Measurements from ENCODE around the gene ATG4D.
"Not testable (repeated sequence)": the region's sequence is repeated elsewhere in the genome, so short reads cannot be mapped to it uniquely, and the experiment has no call there.

ATG4D gene

DNA sequence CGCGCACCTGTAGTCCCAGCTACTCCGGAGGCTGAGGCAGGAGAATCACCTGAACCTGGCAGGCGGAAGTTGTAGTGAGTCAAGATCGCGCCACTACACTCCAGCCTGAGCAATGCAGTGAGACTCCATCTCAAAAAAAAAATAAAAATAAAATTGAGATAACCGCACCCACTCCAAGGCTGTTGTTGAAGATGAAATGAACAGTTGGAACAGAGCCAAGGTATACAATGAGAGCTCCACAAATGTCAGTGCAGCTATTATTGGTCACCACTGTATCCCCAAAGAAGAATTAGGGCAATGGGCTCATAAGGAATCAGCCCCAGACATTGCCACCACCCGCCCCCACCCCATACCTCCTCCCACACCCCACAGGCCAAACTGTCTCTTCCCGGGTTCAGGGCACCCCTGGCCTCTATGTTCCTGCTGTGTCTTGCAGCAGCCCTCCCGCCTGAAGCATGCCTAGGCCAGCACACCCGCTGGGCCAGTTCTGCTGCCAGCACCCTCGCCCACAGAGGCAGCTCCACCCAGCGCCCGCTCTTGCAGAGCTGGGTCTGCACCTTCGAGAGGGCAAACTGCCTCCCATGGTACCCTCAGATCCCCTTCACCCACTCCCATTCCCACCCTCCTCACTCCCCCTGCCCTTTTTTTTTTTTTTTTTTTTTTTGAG lies 22.9 kb upstream of the ATG4D start:
- 89 to 99% methylated on average over 8 to 9 of the region's 15 CpGs for WGBS, 2 experiments (ENCODE audit: insufficient coverage in 2 of 2)
- Histone ChIP-seq H3K4me3 (ENCODE audit: extremely low read depth, insufficient read depth, low read length, poor library complexity, severe bottlenecking) (no peak overlapping the region), H3K36me3 (ENCODE audit: control insufficient read depth, insufficient read depth, low read length) (no peaks in the 10 kb centered on the region), H3K27ac (ENCODE audit: low read depth, low read length, severe bottlenecking) (no peak overlapping the region), H3K4me1 (ENCODE audit: control insufficient read depth, insufficient read depth, low read length, poor library complexity, severe bottlenecking) (peaks cover 7% of the 10 kb centered on the region), H3K9me3 (ENCODE audit: control insufficient read depth, low read length) (no peaks in the 10 kb centered on the region)

DNA sequence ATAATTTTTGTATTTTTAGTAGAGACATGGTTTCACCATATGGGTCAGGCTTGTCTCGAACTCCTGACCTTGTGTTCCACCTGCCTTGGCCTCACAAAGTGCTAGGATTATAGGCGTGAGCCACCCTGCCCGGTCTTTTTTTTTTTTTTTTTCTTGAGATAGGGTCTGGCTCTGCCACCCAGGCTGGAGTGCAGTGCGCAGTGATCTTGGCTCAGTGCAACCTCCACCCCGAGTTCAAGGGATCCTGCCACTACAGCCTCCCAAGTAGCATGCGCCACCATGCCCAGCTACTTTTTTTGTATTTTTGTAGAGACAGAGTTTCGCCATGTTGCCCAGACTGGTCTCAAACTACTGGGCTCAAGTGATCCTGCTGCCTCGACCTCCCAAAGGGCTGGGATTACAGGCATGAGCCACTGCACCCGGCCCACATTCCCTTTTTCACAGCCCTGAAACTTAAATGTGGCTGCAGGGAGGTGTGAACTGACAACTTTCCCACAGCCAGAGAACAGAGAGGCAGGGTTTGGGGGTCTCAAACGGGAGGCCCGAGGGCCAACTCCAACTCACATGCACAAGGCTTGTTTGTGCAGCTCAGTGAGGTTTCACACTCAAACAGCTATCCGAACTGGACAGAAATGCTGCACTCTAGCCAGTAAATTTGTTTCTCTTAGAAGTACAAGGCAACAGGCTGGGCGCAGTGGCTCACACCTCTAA lies 22.1 kb upstream of the ATG4D start:
- 87 to 89% methylated on average over 10 to 11 of the region's 13 CpGs for WGBS, 2 experiments (ENCODE audit: insufficient coverage in 2 of 2)
- Histone ChIP-seq H3K9me3 (ENCODE audit: control insufficient read depth, low read length) (no peaks in the 10 kb centered on the region), H3K4me3 (ENCODE audit: extremely low read depth, insufficient read depth, low read length, poor library complexity, severe bottlenecking) (no peak overlapping the region), H3K4me1 (ENCODE audit: control insufficient read depth, insufficient read depth, low read length, poor library complexity, severe bottlenecking) (peaks cover 5% of the 10 kb centered on the region), H3K36me3 (ENCODE audit: control insufficient read depth, insufficient read depth, low read length) (no peaks in the 10 kb centered on the region), H3K27ac (ENCODE audit: low read depth, low read length, severe bottlenecking) (no peak overlapping the region)

DNA sequence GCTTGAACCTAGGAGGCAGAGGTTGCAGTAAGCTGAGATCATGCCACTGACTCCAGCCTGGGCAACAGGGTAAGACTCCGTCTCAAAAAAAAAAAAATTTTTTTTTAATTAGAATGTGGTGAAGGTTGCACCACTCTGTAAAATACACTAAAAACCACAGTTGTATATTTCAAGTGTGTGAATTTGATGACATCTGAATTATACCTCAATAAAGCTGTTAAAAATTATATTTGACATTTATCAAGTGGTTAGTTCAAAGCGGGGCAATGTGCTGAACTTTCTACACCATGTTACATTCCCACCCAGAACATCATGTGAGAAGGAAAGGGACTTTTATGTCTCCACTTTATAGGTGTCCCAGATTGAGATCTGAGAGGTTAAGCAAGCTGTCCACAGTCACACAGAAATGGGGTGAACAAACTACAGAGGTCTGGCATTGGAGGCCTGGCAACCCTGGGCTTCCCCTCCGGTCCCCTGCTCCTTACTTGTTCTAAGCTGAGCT lies 20.5 kb upstream of the ATG4D start:
- Histone ChIP-seq H3K36me3 (ENCODE audit: control insufficient read depth, insufficient read depth, low read length) (no peaks in the 10 kb centered on the region), H3K27ac (ENCODE audit: low read depth, low read length, severe bottlenecking) (no peak overlapping the region), H3K4me3 (ENCODE audit: extremely low read depth, insufficient read depth, low read length, poor library complexity, severe bottlenecking) (no peak overlapping the region), H3K9me3 (ENCODE audit: control insufficient read depth, low read length) (no peaks in the 10 kb centered on the region), H3K4me1 (ENCODE audit: control insufficient read depth, insufficient read depth, low read length, poor library complexity, severe bottlenecking) (no peaks in the 10 kb centered on the region)
- 71 to 93% methylated on average over 1 of the region's 3 CpGs for WGBS, 2 experiments (ENCODE audit: insufficient coverage in 2 of 2)

DNA sequence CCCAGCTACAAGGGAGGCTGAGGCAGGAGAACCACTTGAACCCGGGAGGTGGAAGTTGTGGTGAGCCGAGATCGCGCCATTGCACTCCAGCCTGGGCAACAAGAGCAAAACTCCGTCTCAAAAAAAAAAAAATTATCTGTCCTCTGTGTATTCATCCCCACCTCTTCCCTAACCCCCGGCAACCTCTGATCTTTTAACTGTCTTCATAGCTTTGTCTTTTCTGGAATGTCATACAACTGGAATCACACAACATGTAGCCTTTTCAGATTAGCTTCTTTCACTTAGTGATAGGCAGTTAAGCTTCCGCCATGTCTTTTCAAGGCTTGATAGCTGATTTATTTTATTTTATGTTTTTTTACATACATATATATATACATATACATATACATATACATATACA lies 18.1 kb upstream of the ATG4D start:
- no peaks in the 10 kb centered on the region for H3K9me3 ChIP-seq (ENCODE audit: control insufficient read depth, low read length)
- H3K36me3 ChIP-seq (ENCODE audit: control insufficient read depth, insufficient read depth, low read length) = no peaks in the 10 kb centered on the region
- no peak overlapping the region for H3K27ac ChIP-seq (ENCODE audit: low read depth, low read length, severe bottlenecking)
- no peaks in the 10 kb centered on the region for H3K4me1 ChIP-seq (ENCODE audit: control insufficient read depth, insufficient read depth, low read length, poor library complexity, severe bottlenecking)
- H3K4me3 ChIP-seq (ENCODE audit: extremely low read depth, insufficient read depth, low read length, poor library complexity, severe bottlenecking) = no peak overlapping the region
- WGBS, 2 experiments (ENCODE audit: insufficient coverage in 2 of 2) = 91 to 96% methylated on average over 6 of the region's 7 CpGs

DNA sequence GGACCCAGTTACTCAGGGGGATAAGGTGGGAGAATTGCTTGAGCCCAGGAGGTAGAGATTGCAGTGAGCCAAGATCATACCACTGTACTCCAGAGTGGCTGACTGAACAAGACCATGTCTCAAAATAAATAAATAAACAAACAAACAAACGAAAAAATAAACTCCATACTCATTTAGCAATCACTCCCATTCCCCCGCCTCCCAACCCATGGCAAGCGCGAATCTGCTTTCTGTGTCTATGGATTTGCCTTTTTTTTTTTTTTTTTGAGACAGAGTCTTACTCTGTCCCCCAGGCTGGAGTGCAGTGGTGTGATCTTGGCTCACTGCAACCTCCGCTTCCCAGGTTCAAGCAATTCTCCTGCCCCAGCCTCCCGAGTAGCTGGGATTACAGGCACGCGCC lies 16.8 kb upstream of the ATG4D start:
- WGBS, 2 experiments (ENCODE audit: insufficient coverage in 2 of 2) = 80 to 86% methylated on average over 3 to 5 of the region's 8 CpGs
- not testable (repeated sequence) for H3K4me1 ChIP-seq (ENCODE audit: control insufficient read depth, insufficient read depth, low read length, poor library complexity, severe bottlenecking); H3K36me3 ChIP-seq (ENCODE audit: control insufficient read depth, insufficient read depth, low read length); H3K4me3 ChIP-seq (ENCODE audit: extremely low read depth, insufficient read depth, low read length, poor library complexity, severe bottlenecking); H3K27ac ChIP-seq (ENCODE audit: low read depth, low read length, severe bottlenecking); H3K9me3 ChIP-seq (ENCODE audit: control insufficient read depth, low read length)

DNA sequence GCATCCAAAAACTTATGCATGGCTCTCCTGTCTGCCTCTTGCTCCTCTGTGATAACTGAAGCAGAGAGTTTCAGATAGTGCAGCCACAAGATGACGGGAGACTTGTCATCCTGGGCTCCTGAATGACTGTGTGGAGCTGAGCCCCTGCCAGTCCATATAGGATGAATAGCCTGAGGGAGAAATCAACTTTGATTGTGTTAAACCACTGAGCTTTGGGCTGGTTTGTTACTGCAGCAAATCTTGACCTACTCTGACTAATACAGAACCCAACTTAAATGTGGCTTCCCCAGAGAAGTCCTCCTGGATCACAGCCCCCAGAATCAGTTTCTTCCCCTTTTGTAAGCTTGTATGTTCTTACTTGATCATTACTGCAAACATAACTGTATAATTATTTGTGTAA lies 11.2 kb upstream of the ATG4D start:
- Histone ChIP-seq H3K4me3 (ENCODE audit: extremely low read depth, insufficient read depth, low read length, poor library complexity, severe bottlenecking) (no peak overlapping the region), H3K9me3 (ENCODE audit: control insufficient read depth, low read length) (no peaks in the 10 kb centered on the region), H3K27ac (ENCODE audit: low read depth, low read length, severe bottlenecking) (no peak overlapping the region), H3K4me1 (ENCODE audit: control insufficient read depth, insufficient read depth, low read length, poor library complexity, severe bottlenecking) (no peaks in the 10 kb centered on the region), H3K36me3 (ENCODE audit: control insufficient read depth, insufficient read depth, low read length) (no peaks in the 10 kb centered on the region)
- WGBS, 2 experiments (ENCODE audit: insufficient coverage in 2 of 2) = 100% methylated on average over 1 of the region's 1 CpG; no CpG with 5 or more reads in 1 of the 2 experiments

DNA sequence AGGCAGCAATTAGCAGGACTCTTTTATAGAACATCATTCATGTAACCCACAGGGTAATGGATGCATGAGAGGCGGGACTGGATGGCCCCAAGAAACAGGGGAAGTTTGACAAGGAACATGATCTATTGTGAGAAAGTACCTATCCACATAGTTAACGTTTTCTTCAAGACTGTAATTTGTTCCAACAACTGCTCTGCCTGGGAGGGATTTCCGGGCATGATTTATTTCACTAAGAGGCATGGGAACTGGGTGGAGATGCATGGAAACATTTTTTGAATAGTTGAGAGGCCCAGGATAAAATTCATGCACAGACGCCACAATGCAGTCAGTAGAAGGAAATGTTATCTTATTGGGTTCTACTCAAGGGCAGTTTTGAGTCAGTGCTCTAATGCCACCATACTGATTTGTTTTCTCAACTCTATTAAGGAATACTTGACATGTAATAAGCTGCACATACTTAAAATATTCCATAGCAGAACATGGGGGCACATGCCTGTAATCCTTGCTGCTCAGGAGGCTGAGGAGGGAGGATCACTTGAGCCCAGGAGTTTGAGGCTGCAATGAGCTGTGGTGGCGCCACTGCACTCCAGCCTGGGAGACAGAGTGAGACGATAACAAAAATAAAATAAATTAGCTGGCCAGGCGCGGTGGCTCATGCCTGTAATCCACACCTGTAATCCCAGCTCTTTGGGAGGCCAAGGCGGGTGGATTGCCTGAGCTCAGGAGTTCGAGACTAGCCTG lies 9.9 kb upstream of the ATG4D start:
- WGBS, 2 experiments (ENCODE audit: insufficient coverage in 2 of 2) = 84 to 89% methylated on average over 8 of the region's 10 CpGs
- H3K4me3 ChIP-seq (ENCODE audit: extremely low read depth, insufficient read depth, low read length, poor library complexity, severe bottlenecking) = no peak overlapping the region
- H3K36me3 ChIP-seq (ENCODE audit: control insufficient read depth, insufficient read depth, low read length) = no peaks in the 10 kb centered on the region
- H3K27ac ChIP-seq (ENCODE audit: low read depth, low read length, severe bottlenecking) = no peak overlapping the region
- no peaks in the 10 kb centered on the region for H3K4me1 ChIP-seq (ENCODE audit: control insufficient read depth, insufficient read depth, low read length, poor library complexity, severe bottlenecking)
- no peaks in the 10 kb centered on the region for H3K9me3 ChIP-seq (ENCODE audit: control insufficient read depth, low read length)

DNA sequence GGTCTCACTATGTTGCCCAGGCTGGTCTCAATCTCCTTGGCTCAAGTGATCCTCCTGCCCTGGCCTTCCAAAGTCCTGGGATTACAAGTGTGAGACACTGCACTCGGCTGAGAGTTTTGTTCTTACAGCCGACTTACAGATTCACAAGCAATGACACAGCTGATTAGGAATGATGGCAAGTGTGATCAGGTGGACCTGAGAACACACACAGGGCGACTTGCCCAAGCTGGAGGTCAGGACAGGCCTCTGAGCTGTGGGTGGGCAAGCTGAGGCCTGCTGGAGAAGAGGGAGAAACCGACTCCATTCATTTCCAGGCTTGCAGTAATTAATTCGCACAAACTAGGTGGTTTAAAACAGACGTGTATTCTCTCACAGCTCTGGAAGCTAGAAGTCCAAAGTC lies 8.1 kb upstream of the ATG4D start:
- Histone ChIP-seq H3K36me3 (ENCODE audit: control insufficient read depth, insufficient read depth, low read length) (no peaks in the 10 kb centered on the region), H3K27ac (ENCODE audit: low read depth, low read length, severe bottlenecking) (no peak overlapping the region), H3K4me3 (ENCODE audit: extremely low read depth, insufficient read depth, low read length, poor library complexity, severe bottlenecking) (no peak overlapping the region), H3K4me1 (ENCODE audit: control insufficient read depth, insufficient read depth, low read length, poor library complexity, severe bottlenecking) (no peaks in the 10 kb centered on the region), H3K9me3 (ENCODE audit: control insufficient read depth, low read length) (no peaks in the 10 kb centered on the region)
- WGBS, 2 experiments (ENCODE audit: insufficient coverage in 2 of 2) = 86 to 94% methylated on average over 5 to 6 of the region's 6 CpGs

DNA sequence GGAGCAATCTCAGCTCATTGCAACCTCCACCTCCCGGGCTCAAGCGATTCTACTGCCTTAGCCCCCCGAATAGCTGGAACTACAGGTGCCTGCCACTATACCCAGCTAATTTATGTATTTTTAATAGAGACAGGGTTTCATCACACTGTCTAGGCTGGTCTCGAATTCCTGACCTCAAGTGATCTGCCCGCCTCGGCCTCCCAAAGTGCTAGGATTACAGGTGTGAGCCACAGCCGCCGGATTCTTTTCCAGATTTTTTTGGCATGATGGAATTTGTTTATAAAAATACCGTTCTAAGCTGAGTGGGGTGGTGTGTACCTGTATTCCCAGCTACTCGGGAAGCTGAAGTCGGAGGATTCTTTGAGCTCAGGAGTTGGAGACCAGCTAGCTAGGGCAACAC lies 6.0 kb upstream of the ATG4D start:
- WGBS, 2 experiments (ENCODE audit: insufficient coverage in 2 of 2) = 82% methylated on average over 6 to 9 of the region's 11 CpGs
- H3K9me3 ChIP-seq (ENCODE audit: control insufficient read depth, low read length) = no peaks in the 10 kb centered on the region
- no peaks in the 10 kb centered on the region for H3K4me1 ChIP-seq (ENCODE audit: control insufficient read depth, insufficient read depth, low read length, poor library complexity, severe bottlenecking)
- no peaks in the 10 kb centered on the region for H3K36me3 ChIP-seq (ENCODE audit: control insufficient read depth, insufficient read depth, low read length)
- H3K4me3 ChIP-seq (ENCODE audit: extremely low read depth, insufficient read depth, low read length, poor library complexity, severe bottlenecking) = no peak overlapping the region
- no peak overlapping the region for H3K27ac ChIP-seq (ENCODE audit: low read depth, low read length, severe bottlenecking)

DNA sequence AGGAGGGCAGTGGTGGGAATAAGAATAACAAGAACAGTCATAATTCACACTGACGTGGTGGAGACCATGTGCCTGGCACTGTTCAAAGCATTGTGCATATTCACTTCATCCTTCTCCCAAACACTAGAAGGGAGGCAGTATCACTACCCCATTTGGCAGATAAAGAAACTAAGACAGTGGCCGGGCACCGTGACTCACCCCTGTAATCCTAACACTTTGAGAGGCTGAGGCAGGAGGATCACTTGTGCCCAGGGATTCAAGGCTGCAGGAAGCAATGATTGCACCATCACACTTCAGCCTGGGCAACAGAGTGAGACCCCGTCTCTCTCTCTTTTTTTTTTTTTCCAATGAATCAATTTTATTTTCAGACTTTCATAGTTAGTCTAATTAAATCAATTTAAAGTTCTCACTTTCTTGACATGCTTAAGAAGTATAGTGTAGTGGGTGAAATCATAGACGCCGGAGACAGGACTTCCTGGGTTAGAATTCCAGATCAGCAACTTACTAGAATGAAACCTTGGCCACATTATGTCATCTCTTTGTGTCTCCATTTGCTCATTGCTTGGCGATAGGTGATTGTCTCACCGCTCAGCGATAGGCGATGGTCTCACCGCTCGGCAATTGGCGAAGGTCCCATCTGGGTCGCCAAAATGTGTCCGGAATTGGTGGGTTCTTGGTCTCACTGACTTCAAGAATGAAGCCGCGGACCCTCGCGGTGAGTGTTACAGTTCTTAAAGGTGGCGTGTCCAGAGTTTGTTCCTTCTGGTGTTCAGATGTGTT lies 5.3 kb upstream of the ATG4D start:
- H3K36me3 ChIP-seq (ENCODE audit: control insufficient read depth, insufficient read depth, low read length) = no peaks in the 10 kb centered on the region
- H3K4me3 ChIP-seq (ENCODE audit: extremely low read depth, insufficient read depth, low read length, poor library complexity, severe bottlenecking) = no peak overlapping the region
- no peaks in the 10 kb centered on the region for H3K4me1 ChIP-seq (ENCODE audit: control insufficient read depth, insufficient read depth, low read length, poor library complexity, severe bottlenecking)
- WGBS, 2 experiments (ENCODE audit: insufficient coverage in 2 of 2) = 85 to 88% methylated on average over 13 to 14 of the region's 20 CpGs
- no peak overlapping the region for H3K27ac ChIP-seq (ENCODE audit: low read depth, low read length, severe bottlenecking)
- no peaks in the 10 kb centered on the region for H3K9me3 ChIP-seq (ENCODE audit: control insufficient read depth, low read length)
